ENCODE results near the gene CHD9NB.

Gene CHD9NB

DNA sequence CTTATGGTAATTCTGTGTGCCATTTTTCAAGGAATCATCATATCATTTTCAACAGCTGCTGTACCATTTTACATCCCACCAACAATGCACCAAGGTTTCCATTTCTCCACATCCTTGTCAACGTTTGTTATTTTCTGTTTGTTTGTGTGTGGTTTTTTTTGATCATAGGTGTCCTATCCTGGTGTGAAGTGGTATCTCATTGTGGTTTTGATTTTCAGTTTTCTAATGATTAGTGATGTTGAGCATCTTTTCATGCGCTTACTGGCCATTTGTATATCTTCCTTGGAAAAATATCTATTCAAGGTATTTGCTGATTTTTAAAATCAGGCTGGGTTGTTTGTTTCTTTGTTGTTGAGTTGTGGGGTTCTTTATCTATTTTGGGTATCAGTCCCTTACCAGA is 17.1 kb upstream of the CHD9NB start:
- 0 out of 2 replicates have a peak, but pooled peaks cover 17% of the 10 kb centered on the region for H3K36me3 ChIP-seq (ENCODE audit: insufficient read depth, low read length)
- 91% methylated on average over 2 of the region's 2 CpGs for WGBS
- H3K4me3 ChIP-seq (ENCODE audit: low read length), result no peak overlapping the region
- no peak overlapping the region for H3K9ac ChIP-seq (ENCODE audit: low read depth, low read length)
- peaks cover 11% of the 10 kb centered on the region for H3K9me3 ChIP-seq (ENCODE audit: insufficient read depth, low read depth, low read length)
- no peaks in the 10 kb centered on the region; the same call in 1 of the 2 replicates for H3K4me1 ChIP-seq (ENCODE audit: insufficient read depth, low read length)
- no peaks in the 10 kb centered on the region for H3K27me3 ChIP-seq (ENCODE audit: insufficient read depth, low read length)
- H3K27ac ChIP-seq (ENCODE audit: low read depth, low read length), result no peak overlapping the region

GRCh38 chr16:53068423-53068833 is 15.7 kb upstream of the CHD9NB start:
- Histone ChIP-seq H3K9ac (ENCODE audit: low read depth, low read length) (no peak overlapping the region), H3K27ac (ENCODE audit: low read depth, low read length) (no peak overlapping the region), H3K9me3 (ENCODE audit: insufficient read depth, low read depth, low read length) (peaks cover 5% of the 10 kb centered on the region), H3K27me3 (ENCODE audit: insufficient read depth, low read length) (no peaks in the 10 kb centered on the region), H3K36me3 (ENCODE audit: insufficient read depth, low read length) (0 out of 2 replicates have a peak, but pooled peaks cover 17% of the 10 kb centered on the region), H3K4me3 (ENCODE audit: low read length) (no peak overlapping the region), H3K4me1 (ENCODE audit: insufficient read depth, low read length) (no peaks in the 10 kb centered on the region; the same call in 1 of the 2 replicates)
- WGBS, result 94% methylated on average over 4 of the region's 4 CpGs

- Histone ChIP-seq H3K4me1 (ENCODE audit: insufficient read depth, low read length) (no peaks in the 10 kb centered on the region; the same call in 1 of the 2 replicates), H3K36me3 (ENCODE audit: insufficient read depth, low read length) (0 out of 2 replicates have a peak, but pooled peaks cover 15% of the 10 kb centered on the region), H3K9ac (ENCODE audit: low read depth, low read length) (no peak overlapping the region), H3K27ac (ENCODE audit: low read depth, low read length) (no peak overlapping the region), H3K9me3 (ENCODE audit: insufficient read depth, low read depth, low read length) (no peaks in the 10 kb centered on the region), H3K27me3 (ENCODE audit: insufficient read depth, low read length) (no peaks in the 10 kb centered on the region), H3K4me3 (ENCODE audit: low read length) (no peak overlapping the region)
- WGBS, result 96% methylated on average over 2 of the region's 2 CpGs
Observed at GRCh38 chr16:53067675-53068074, 15.0 kb upstream of the CHD9NB start.

DNA sequence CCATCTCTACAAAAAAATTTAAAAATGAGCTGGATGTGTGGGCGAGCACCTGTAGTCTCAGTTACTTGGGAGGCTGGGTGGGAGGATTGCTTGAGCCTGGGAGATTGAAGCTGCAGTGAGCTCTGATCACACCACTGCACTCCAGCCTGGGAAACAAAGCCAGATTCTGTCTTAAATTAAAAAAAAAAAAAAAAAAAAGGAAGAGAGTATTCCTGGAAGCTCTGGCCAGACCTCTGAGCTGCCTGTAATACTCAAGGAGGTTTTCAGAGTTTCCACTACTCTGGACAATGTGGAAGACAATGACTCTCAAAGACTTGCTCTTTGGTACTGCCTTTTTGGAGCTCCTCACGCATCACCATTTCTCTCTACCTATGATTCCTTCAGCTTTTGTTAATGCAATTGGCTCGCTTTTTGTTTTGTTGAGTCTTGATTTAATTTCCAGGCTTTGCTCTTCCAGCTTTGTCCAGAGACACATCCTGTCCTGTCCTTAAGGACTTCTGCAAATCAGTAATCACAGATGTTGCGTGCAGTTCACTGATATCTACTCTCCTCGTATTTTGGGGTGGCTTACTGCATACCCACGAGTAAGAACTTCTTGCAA is 12.9 kb upstream of the CHD9NB start:
- 98% methylated on average over 6 of the region's 6 CpGs for WGBS

DNA sequence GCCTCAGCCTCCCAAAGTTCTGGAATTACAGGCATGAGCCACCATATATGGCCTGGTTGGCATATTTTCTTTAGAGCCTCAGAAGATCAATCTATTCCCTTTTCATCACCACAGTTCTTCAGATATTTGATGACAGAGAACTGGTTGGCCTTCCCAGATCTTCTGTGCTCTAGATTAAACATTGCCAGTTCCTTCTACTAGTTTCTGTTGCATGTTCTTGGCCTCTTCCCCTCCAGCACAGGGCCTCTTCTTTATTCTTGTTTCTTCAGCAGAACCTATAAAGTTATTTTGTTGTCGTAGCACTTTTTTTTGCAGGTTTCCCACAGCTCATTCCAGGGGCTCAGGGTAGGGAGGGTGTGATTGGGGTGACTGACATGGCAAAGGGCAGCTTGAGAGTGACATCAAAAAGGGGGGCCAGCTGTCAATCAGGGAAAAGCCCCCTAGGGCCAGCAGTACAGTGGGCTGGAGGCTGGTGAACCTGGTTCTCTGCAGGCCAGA is 11.4 kb upstream of the CHD9NB start:
- H3K27ac ChIP-seq (ENCODE audit: low read depth, low read length), result no peak overlapping the region
- no peaks in the 10 kb centered on the region for H3K9me3 ChIP-seq (ENCODE audit: insufficient read depth, low read depth, low read length)
- H3K4me1 ChIP-seq (ENCODE audit: insufficient read depth, low read length), result no peaks in the 10 kb centered on the region; the same call in 1 of the 2 replicates
- WGBS, result 100% methylated on average over 1 of the region's 1 CpG
- H3K9ac ChIP-seq (ENCODE audit: low read depth, low read length), result no peak overlapping the region
- 0 out of 2 replicates have a peak, but pooled peaks cover 15% of the 10 kb centered on the region for H3K36me3 ChIP-seq (ENCODE audit: insufficient read depth, low read length)
- H3K27me3 ChIP-seq (ENCODE audit: insufficient read depth, low read length), result no peaks in the 10 kb centered on the region
- H3K4me3 ChIP-seq (ENCODE audit: low read length), result no peak overlapping the region

More for the DNA sequence above, 12.9 kb upstream of the CHD9NB start:
- peak overlapping the region; percentile 21; the same call in 1 of the 2 replicates for H3K9ac ChIP-seq (ENCODE audit: low read depth, low read length)
- no peak overlapping the region for H3K4me3 ChIP-seq (ENCODE audit: low read length)
- H3K27ac ChIP-seq (ENCODE audit: low read depth, low read length), result peak overlapping the region; percentile 23; the same call in 1 of the 2 replicates
- no peaks in the 10 kb centered on the region for H3K27me3 ChIP-seq (ENCODE audit: insufficient read depth, low read length)
- H3K36me3 ChIP-seq (ENCODE audit: insufficient read depth, low read length), result 0 out of 2 replicates have a peak, but pooled peaks cover 15% of the 10 kb centered on the region
- H3K9me3 ChIP-seq (ENCODE audit: insufficient read depth, low read depth, low read length), result no peaks in the 10 kb centered on the region
- no peaks in the 10 kb centered on the region; the same call in 1 of the 2 replicates for H3K4me1 ChIP-seq (ENCODE audit: insufficient read depth, low read length)

DNA sequence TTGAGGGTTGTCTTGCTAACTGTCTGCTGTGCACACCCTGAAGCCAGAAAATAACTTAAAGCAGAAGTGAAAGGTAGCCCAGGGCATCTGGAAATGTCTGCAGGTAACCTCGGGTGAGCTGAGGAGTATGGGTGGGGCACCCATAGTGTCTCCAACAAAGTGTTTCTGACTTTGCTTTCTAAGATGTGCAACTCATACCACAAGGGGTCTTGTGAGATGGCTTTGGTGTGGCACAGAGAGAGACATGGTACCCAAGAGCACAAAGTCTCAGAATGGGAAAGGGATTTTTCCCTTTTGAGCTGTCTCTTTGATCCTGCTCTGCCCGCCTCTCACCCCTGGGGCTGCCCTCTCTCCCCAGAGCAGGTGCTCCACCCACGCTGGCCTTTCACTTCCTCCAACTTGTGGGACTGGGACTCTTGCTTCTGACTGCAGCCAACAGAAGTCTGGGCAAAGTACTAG is 9.0 kb upstream of the CHD9NB start:
- H3K4me3 ChIP-seq (ENCODE audit: low read length), result no peak overlapping the region
- no peak overlapping the region for H3K27ac ChIP-seq (ENCODE audit: low read depth, low read length)
- H3K9ac ChIP-seq (ENCODE audit: low read depth, low read length), result no peak overlapping the region
- H3K9me3 ChIP-seq (ENCODE audit: insufficient read depth, low read depth, low read length), result no peaks in the 10 kb centered on the region
- WGBS, result 62% methylated on average over 3 of the region's 3 CpGs
- no peaks in the 10 kb centered on the region for H3K36me3 ChIP-seq (ENCODE audit: insufficient read depth, low read length)
- H3K27me3 ChIP-seq (ENCODE audit: insufficient read depth, low read length), result no peaks in the 10 kb centered on the region
- no peaks in the 10 kb centered on the region; the same call in 1 of the 2 replicates for H3K4me1 ChIP-seq (ENCODE audit: insufficient read depth, low read length)

DNA sequence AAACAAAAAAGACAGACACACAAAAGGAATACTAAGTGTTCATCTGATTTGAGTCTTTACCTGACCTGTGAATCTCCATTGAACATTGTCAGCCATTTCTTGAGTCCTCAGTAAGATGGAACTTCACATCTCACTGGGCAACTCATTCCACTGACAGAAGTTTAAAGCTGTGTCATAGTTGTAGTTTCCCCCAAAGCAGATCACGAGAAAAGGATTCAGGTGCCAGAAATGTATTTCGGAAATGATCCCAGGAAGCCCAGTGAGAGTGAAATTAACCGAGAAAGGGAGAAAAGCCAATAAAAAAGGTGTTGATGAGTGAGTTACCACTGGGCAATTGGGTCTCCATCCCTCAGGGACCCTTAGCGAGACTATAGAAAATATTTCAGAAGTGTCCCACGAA is 8.6 kb upstream of the CHD9NB start:
- H3K9ac ChIP-seq (ENCODE audit: low read depth, low read length), result no peak overlapping the region
- H3K27ac ChIP-seq (ENCODE audit: low read depth, low read length), result no peak overlapping the region
- H3K9me3 ChIP-seq (ENCODE audit: insufficient read depth, low read depth, low read length), result no peaks in the 10 kb centered on the region
- peaks cover 4% of the 10 kb centered on the region for H3K4me1 ChIP-seq (ENCODE audit: insufficient read depth, low read length)
- no peaks in the 10 kb centered on the region for H3K36me3 ChIP-seq (ENCODE audit: insufficient read depth, low read length)
- WGBS, result 89% methylated on average over 5 of the region's 5 CpGs
- no peak overlapping the region for H3K4me3 ChIP-seq (ENCODE audit: low read length)
- no peaks in the 10 kb centered on the region for H3K27me3 ChIP-seq (ENCODE audit: insufficient read depth, low read length)

DNA sequence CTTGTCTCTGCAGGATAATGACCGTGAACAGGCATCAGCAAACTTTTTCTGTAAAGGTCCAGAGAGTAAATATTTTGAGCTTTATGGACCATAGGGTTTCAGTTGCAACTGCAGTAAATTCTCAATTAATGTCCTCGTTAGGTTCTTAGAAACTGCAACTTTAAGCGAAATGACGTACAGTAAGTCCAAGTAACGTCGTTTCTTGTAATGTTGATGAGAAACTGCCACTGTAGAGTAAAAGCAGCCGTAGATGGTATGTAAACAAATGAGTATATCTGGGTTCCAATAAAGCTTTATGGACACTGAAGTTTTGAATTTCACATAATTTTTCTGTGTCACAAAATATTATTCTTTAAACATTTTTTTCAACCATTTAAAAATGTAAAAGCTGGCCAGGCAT is 7.0 kb upstream of the CHD9NB start:
- H3K9ac ChIP-seq (ENCODE audit: low read depth, low read length), result no peak overlapping the region
- H3K9me3 ChIP-seq (ENCODE audit: insufficient read depth, low read depth, low read length), result no peaks in the 10 kb centered on the region
- 80% methylated on average over 7 of the region's 7 CpGs for WGBS
- H3K36me3 ChIP-seq (ENCODE audit: insufficient read depth, low read length), result no peaks in the 10 kb centered on the region
- H3K27ac ChIP-seq (ENCODE audit: low read depth, low read length), result no peak overlapping the region
- peaks cover 11% of the 10 kb centered on the region for H3K4me1 ChIP-seq (ENCODE audit: insufficient read depth, low read length)
- H3K27me3 ChIP-seq (ENCODE audit: insufficient read depth, low read length), result no peaks in the 10 kb centered on the region
- H3K4me3 ChIP-seq (ENCODE audit: low read length), result no peak overlapping the region

- H3K9ac ChIP-seq (ENCODE audit: low read depth, low read length), result no peak overlapping the region
- 91% methylated on average over 5 of the region's 5 CpGs for WGBS
- H3K27ac ChIP-seq (ENCODE audit: low read depth, low read length), result no peak overlapping the region
Observed at GRCh38 chr16:53058882-53059281, 6.2 kb upstream of the CHD9NB start.

GRCh38 chr16:53058441-53058840 is 5.7 kb upstream of the CHD9NB start:
- Histone ChIP-seq H3K9me3 (ENCODE audit: insufficient read depth, low read depth, low read length) (no peaks in the 10 kb centered on the region), H3K4me1 (ENCODE audit: insufficient read depth, low read length) (peaks cover 16% of the 10 kb centered on the region), H3K36me3 (ENCODE audit: insufficient read depth, low read length) (no peaks in the 10 kb centered on the region), H3K9ac (ENCODE audit: low read depth, low read length) (no peak overlapping the region), H3K27me3 (ENCODE audit: insufficient read depth, low read length) (no peaks in the 10 kb centered on the region), H3K27ac (ENCODE audit: low read depth, low read length) (no peak overlapping the region), H3K4me3 (ENCODE audit: low read length) (no peak overlapping the region)
- 91% methylated on average over 5 of the region's 5 CpGs for whole genome bisulfite sequencing

More at GRCh38 chr16:53058882-53059281, 6.2 kb upstream of the CHD9NB start:
- Histone ChIP-seq H3K36me3 (ENCODE audit: insufficient read depth, low read length) (no peaks in the 10 kb centered on the region), H3K9me3 (ENCODE audit: insufficient read depth, low read depth, low read length) (no peaks in the 10 kb centered on the region), H3K4me1 (ENCODE audit: insufficient read depth, low read length) (peaks cover 16% of the 10 kb centered on the region), H3K27me3 (ENCODE audit: insufficient read depth, low read length) (no peaks in the 10 kb centered on the region), H3K4me3 (ENCODE audit: low read length) (no peak overlapping the region)

GRCh38 chr16:53057658-53058057 is 5.0 kb upstream of the CHD9NB start:
- Histone ChIP-seq H3K36me3 (ENCODE audit: insufficient read depth, low read length) (no peaks in the 10 kb centered on the region), H3K9ac (ENCODE audit: low read depth, low read length) (no peak overlapping the region), H3K4me3 (ENCODE audit: low read length) (no peak overlapping the region), H3K27me3 (ENCODE audit: insufficient read depth, low read length) (no peaks in the 10 kb centered on the region), H3K27ac (ENCODE audit: low read depth, low read length) (no peak overlapping the region), H3K4me1 (ENCODE audit: insufficient read depth, low read length) (peaks cover 16% of the 10 kb centered on the region), H3K9me3 (ENCODE audit: insufficient read depth, low read depth, low read length) (no peaks in the 10 kb centered on the region)
- 94% methylated on average over 8 of the region's 8 CpGs for WGBS
